Smooth muscle cell of the pulmonary artery (primary cell): Measurements from ENCODE around the gene SYT11. TPM values are rescaled to one million over a fixed set of nuclear protein-coding genes. Genes with fewer than 3 reads are reported as not detected.

ENCODE experiments used
- total RNA-seq: library from RNA; depleted of rRNA; stranded (reverse); fragments of >200 nt; gene quantifications from 2 replicates; pipeline ENCODE4 v1.2.3, GENCODE V29; 2014

SYT11 gene
- 82.2 and 88.3 TPM in 2 replicates for total RNA-seq

GRCh38 chr1:155859234-155859829, at the start of gene SYT11:
TSS of gene SYT11 (plus strand) at chr1:155859567. CDS start at chr1:155859762, 195 bp downstream.

GRCh38 chr1:155856975-155857930, 2.1 kb upstream of the SYT11 start, which contains the start of gene GON4L:
TSS of gene GON4L (minus strand) at chr1:155857214. CDS start at chr1:155853780, 3,434 bp downstream.

GRCh38 chr1:155911156-155912055, 52.0 kb downstream of the SYT11 start, which contains the start of gene RIT1:
TSS of gene RIT1 (minus strand) at chr1:155911349. CDS start at chr1:155910761, 588 bp downstream.

GRCh38 chr1:155934097-155934935, 74.9 kb downstream of the SYT11 start, which contains the start of gene KHDC4:
TSS of gene KHDC4 (minus strand) at chr1:155934413. CDS start at chr1:155934373, 40 bp downstream.

Other genes starting within 250 kb of the SYT11 start
- 22.9 and 36.2 TPM in 2 replicates for gene MSTO1, start 249.3 kb upstream of the SYT11 start, total RNA-seq
- gene YY1AP1, start 170.8 kb upstream of the SYT11 start, total RNA-seq, result 33.3 and 35.3 TPM in 2 replicates
- 45.4 and 65.4 TPM in 2 replicates for gene DAP3, start 170.5 kb upstream of the SYT11 start, total RNA-seq
- gene GON4L, start 2.4 kb upstream of the SYT11 start, total RNA-seq, result 31.5 and 34.3 TPM in 2 replicates
- gene RIT1, start 51.8 kb downstream of the SYT11 start, total RNA-seq, result 33.6 and 39.7 TPM in 2 replicates
- 20.3 and 25.9 TPM in 2 replicates for gene KHDC4, start 74.8 kb downstream of the SYT11 start, total RNA-seq
- 0.07 TPM in 1 of 2 replicates, not detected in the other for gene RXFP4, start 82.1 kb downstream of the SYT11 start, total RNA-seq
- 136 and 173 TPM in 2 replicates for gene ARHGEF2, start 119.0 kb downstream of the SYT11 start, total RNA-seq
- 250 and 314 TPM in 2 replicates for gene SSR2, start 161.4 kb downstream of the SYT11 start, total RNA-seq
- 15.6 and 21.3 TPM in 2 replicates for gene UBQLN4, start 194.2 kb downstream of the SYT11 start, total RNA-seq
- 47.6 and 56.5 TPM in 2 replicates for gene LAMTOR2, start 195.2 kb downstream of the SYT11 start, total RNA-seq
- gene RAB25, start 201.6 kb downstream of the SYT11 start, total RNA-seq, result not detected in 2 replicates
- gene MEX3A, start 222.9 kb downstream of the SYT11 start, total RNA-seq, result 1.2 and 4.1 TPM in 2 replicates